ENCODE results near the gene MORN1. TPM values are rescaled to one million over a fixed set of nuclear protein-coding genes. Genes with fewer than 3 reads are reported as not detected.
"Not testable (repeated sequence)": the region's sequence is repeated elsewhere in the genome, so short reads cannot be mapped to it uniquely, and the experiment has no call there.

Gene MORN1
- total RNA-seq (2014; rRNA removed; shearing (Covaris generic); ENCODE audit: low replicate concordance): 6.2 and 9.8 TPM in 2 replicates

GRCh38 chr1:2391041-2391930, at the start of gene MORN1, which contains the start of gene RER1:
Gene MORN1, minus strand, starts transcription at chr1:2391554. Its CDS starts 21 bp downstream, at chr1:2391533.
Gene RER1, plus strand, starts transcription at chr1:2391841. Its CDS starts 3,950 bp downstream, at chr1:2395791.
- Histone ChIP-seq H2AFZ (ENCODE audit: low read length) (peak within 1 kb of the TSS; percentile 62), H3K36me3 (ENCODE audit: insufficient read depth, low read length) (peaks cover 9% of the 10 kb centered on the region), H3K4me1 (ENCODE audit: low read length) (peaks cover 27% of the 10 kb centered on the region), H3K4me2 (ENCODE audit: low read depth, low read length, poor library complexity, severe bottlenecking) (peak within 1 kb of the TSS; percentile 100), H3K27me3 (ENCODE audit: low read length) (no peaks in the 10 kb centered on the region), H4K20me1 (ENCODE audit: insufficient read depth, low read depth, low read length) (peaks cover 26% of the 10 kb centered on the region), H3K27ac (ENCODE audit: low read length) (peak within 1 kb of the TSS; percentile 30; the same call in 1 of the 2 replicates), H3K4me3 (ENCODE audit: low read length) (peak within 1 kb of the TSS; percentile 100), H3K9me2 (replicated peaks; ENCODE audit: insufficient read depth, low read length) (no peaks in the 10 kb centered on the region), H3K9me3 (ENCODE audit: low read length) (no peaks in the 10 kb centered on the region), H3K9ac (ENCODE audit: low read length) (peak within 1 kb of the TSS; percentile 98), H3K79me2 (ENCODE audit: low read length) (peaks cover 49% of the 10 kb centered on the region)
- DNase-seq: peak; percentile 100

DNA sequence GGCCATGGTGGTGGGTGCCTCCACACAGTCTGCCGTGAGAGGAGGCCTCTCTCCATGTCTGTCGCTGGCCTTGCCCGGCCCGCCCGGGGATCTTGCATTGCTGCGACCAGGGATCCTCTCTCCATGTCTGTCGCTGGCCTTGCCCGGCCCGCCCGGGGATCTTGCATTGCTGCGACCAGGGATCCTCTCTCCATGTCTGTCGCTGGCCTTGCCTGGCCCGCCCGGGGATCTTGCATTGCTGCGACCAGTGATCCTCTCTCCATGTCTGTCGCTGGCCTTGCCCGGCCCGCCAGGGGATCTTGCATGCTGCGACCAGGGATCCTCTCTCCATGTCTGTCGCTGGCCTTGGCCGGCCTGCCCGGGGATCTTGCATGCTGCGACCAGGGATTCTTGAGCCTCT, 49.0 kb upstream of the MORN1 start:
- H4K20me1 ChIP-seq (ENCODE audit: insufficient read depth, low read depth, low read length); H2AFZ ChIP-seq (ENCODE audit: low read length); H3K9me2 ChIP-seq (replicated peaks; ENCODE audit: insufficient read depth, low read length); H3K27ac ChIP-seq (ENCODE audit: low read length); H3K4me2 ChIP-seq (ENCODE audit: low read depth, low read length, poor library complexity, severe bottlenecking); H3K36me3 ChIP-seq (ENCODE audit: insufficient read depth, low read length); H3K4me3 ChIP-seq (ENCODE audit: low read length); H3K9ac ChIP-seq (ENCODE audit: low read length); H3K9me3 ChIP-seq (ENCODE audit: low read length); DNase-seq; H3K27me3 ChIP-seq (ENCODE audit: low read length); H3K79me2 ChIP-seq (ENCODE audit: low read length): not testable (repeated sequence)
- H3K4me1 ChIP-seq (ENCODE audit: low read length): peaks cover 10% of the 10 kb centered on the region

DNA sequence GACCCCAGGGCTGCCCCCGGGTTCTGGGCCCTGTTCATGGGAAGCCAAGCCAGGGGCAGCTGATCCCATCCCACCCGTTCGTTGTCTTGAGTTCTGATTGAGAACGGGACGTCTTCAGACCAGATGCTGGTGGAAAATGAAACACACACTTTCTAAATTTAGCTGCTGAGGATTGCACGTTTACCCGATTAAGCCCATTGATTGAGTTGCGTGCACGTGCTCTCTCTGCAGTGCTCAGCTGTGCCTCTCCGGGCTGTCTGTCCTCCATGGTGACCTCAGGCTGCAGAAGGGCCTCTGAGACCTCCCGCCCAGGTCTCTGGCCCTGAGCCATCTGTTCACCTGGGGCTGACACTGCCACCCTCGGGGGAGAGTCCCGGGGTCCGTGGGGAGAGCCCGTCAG, 48.0 kb upstream of the MORN1 start:
- no peak overlapping the region for H3K4me2 ChIP-seq (ENCODE audit: low read depth, low read length, poor library complexity, severe bottlenecking)

DNA sequence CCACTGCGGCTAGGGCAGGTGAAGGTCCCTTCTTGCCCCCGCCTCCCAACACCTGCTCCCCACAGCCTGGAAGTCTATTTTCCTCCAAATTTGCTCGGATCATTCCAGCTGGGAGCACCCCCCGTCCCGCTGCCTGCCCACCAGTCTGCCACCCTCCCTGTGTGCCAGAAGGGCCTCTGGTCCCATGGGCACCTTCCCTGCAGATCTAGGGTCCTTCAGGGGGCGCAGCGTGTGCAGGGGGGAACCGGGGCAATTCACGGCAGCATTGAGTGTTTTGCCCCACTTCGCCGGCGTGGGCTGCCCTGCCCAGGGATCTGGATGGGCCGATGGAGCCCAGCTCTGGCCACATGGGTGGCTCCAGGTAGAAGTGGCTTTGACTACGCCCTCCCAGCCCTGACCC, 47.3 kb upstream of the MORN1 start:
- Histone ChIP-seq H3K9me2 (replicated peaks; ENCODE audit: insufficient read depth, low read length) (no peaks in the 10 kb centered on the region), H3K9me3 (ENCODE audit: low read length) (no peaks in the 10 kb centered on the region), H3K27me3 (ENCODE audit: low read length) (no peaks in the 10 kb centered on the region), H3K27ac (ENCODE audit: low read length) (no peak overlapping the region), H4K20me1 (ENCODE audit: insufficient read depth, low read depth, low read length) (peaks cover 6% of the 10 kb centered on the region; the same call in 1 of the 2 replicates), H2AFZ (ENCODE audit: low read length) (no peak overlapping the region), H3K4me3 (ENCODE audit: low read length) (no peak overlapping the region), H3K4me1 (ENCODE audit: low read length) (peaks cover 10% of the 10 kb centered on the region), H3K36me3 (ENCODE audit: insufficient read depth, low read length) (no peaks in the 10 kb centered on the region), H3K4me2 (ENCODE audit: low read depth, low read length, poor library complexity, severe bottlenecking) (no peak overlapping the region), H3K79me2 (ENCODE audit: low read length) (no peaks in the 10 kb centered on the region), H3K9ac (ENCODE audit: low read length) (no peak overlapping the region)
- no peak for DNase-seq

More for the DNA sequence above, 48.0 kb upstream of the MORN1 start:
- H3K4me1 ChIP-seq (ENCODE audit: low read length): peaks cover 10% of the 10 kb centered on the region
- no peak overlapping the region for H3K4me3 ChIP-seq (ENCODE audit: low read length)
- H2AFZ ChIP-seq (ENCODE audit: low read length): no peak overlapping the region
- no peak overlapping the region for H3K9ac ChIP-seq (ENCODE audit: low read length)
- no peak overlapping the region for H3K27ac ChIP-seq (ENCODE audit: low read length)
- DNase-seq: no peak
- H4K20me1 ChIP-seq (ENCODE audit: insufficient read depth, low read depth, low read length): peaks cover 6% of the 10 kb centered on the region; the same call in 1 of the 2 replicates
- H3K9me2 ChIP-seq (replicated peaks; ENCODE audit: insufficient read depth, low read length): no peaks in the 10 kb centered on the region
- H3K9me3 ChIP-seq (ENCODE audit: low read length): no peaks in the 10 kb centered on the region
- no peaks in the 10 kb centered on the region for H3K79me2 ChIP-seq (ENCODE audit: low read length)
- no peaks in the 10 kb centered on the region for H3K27me3 ChIP-seq (ENCODE audit: low read length)
- no peaks in the 10 kb centered on the region for H3K36me3 ChIP-seq (ENCODE audit: insufficient read depth, low read length)

DNA sequence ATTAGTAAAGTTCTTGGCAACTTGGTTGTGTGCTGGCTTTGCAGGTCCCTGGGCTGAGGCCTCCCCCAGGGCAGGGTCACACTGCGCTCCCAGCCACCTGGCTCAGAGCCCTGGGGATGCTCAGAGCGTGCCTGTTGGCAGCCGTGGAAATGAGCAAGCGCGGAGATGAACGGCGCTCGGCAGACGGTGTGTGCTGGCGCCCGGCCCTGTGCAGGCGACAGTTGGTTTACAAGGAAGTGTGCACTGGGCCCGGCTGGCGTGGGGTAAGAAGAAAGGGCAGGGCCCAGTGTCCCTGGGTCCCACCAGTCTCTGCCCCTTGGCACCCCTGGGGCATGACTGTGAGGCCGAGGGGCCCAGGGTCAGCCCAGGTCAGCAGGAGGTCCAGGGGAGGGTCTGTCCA, 46.7 kb upstream of the MORN1 start:
- no peak overlapping the region for H3K9ac ChIP-seq (ENCODE audit: low read length)
- peaks cover 6% of the 10 kb centered on the region; the same call in 1 of the 2 replicates for H4K20me1 ChIP-seq (ENCODE audit: insufficient read depth, low read depth, low read length)
- H3K4me3 ChIP-seq (ENCODE audit: low read length): no peak overlapping the region
- no peak overlapping the region for H2AFZ ChIP-seq (ENCODE audit: low read length)
- H3K79me2 ChIP-seq (ENCODE audit: low read length): no peaks in the 10 kb centered on the region
- no peaks in the 10 kb centered on the region for H3K9me3 ChIP-seq (ENCODE audit: low read length)
- H3K4me2 ChIP-seq (ENCODE audit: low read depth, low read length, poor library complexity, severe bottlenecking): no peak overlapping the region
- no peaks in the 10 kb centered on the region for H3K36me3 ChIP-seq (ENCODE audit: insufficient read depth, low read length)
- H3K27ac ChIP-seq (ENCODE audit: low read length): no peak overlapping the region
- no peak for DNase-seq
- H3K27me3 ChIP-seq (ENCODE audit: low read length): no peaks in the 10 kb centered on the region
- H3K4me1 ChIP-seq (ENCODE audit: low read length): peaks cover 10% of the 10 kb centered on the region
- H3K9me2 ChIP-seq (replicated peaks; ENCODE audit: insufficient read depth, low read length): no peaks in the 10 kb centered on the region

- DNase-seq: no peak
- no peak overlapping the region for H3K9ac ChIP-seq (ENCODE audit: low read length)
- H2AFZ ChIP-seq (ENCODE audit: low read length): no peak overlapping the region
- no peaks in the 10 kb centered on the region for H3K27me3 ChIP-seq (ENCODE audit: low read length)
- H3K4me1 ChIP-seq (ENCODE audit: low read length): peaks cover 13% of the 10 kb centered on the region
- no peak overlapping the region for H3K4me2 ChIP-seq (ENCODE audit: low read depth, low read length, poor library complexity, severe bottlenecking)
- H4K20me1 ChIP-seq (ENCODE audit: insufficient read depth, low read depth, low read length): peaks cover 6% of the 10 kb centered on the region; the same call in 1 of the 2 replicates
- no peak overlapping the region for H3K4me3 ChIP-seq (ENCODE audit: low read length)
- no peaks in the 10 kb centered on the region for H3K9me2 ChIP-seq (replicated peaks; ENCODE audit: insufficient read depth, low read length)
- H3K36me3 ChIP-seq (ENCODE audit: insufficient read depth, low read length): no peaks in the 10 kb centered on the region
- H3K9me3 ChIP-seq (ENCODE audit: low read length): no peaks in the 10 kb centered on the region
- no peak overlapping the region for H3K27ac ChIP-seq (ENCODE audit: low read length)
- H3K79me2 ChIP-seq (ENCODE audit: low read length): no peaks in the 10 kb centered on the region
Observed at GRCh38 chr1:2437617-2438016, 46.3 kb upstream of the MORN1 start.

DNA sequence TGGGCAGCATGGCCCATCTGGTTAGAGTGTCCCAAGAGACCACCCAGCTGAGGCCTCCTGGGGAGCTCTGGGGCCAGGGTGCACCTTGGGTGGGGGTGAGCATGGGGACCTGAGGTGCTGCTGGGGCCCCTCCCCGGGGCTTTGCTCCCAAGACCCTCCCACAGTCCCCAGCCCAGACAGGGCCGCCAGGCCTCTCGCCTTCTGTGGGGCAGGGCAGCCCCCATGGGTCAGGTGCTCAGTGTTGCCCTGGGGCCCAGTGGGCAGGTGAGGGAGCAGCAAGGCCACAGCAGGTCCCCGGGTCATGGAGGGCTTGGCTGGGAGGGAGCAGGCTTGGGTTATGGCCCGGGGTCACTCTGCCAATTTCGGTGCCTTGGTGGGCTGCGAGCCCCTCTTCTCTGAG, 45.5 kb upstream of the MORN1 start:
- no peaks in the 10 kb centered on the region for H3K36me3 ChIP-seq (ENCODE audit: insufficient read depth, low read length)
- no peak for DNase-seq
- H3K9me2 ChIP-seq (replicated peaks; ENCODE audit: insufficient read depth, low read length): no peaks in the 10 kb centered on the region
- no peak overlapping the region for H2AFZ ChIP-seq (ENCODE audit: low read length)
- peaks cover 6% of the 10 kb centered on the region; the same call in 1 of the 2 replicates for H4K20me1 ChIP-seq (ENCODE audit: insufficient read depth, low read depth, low read length)
- H3K27ac ChIP-seq (ENCODE audit: low read length): no peak overlapping the region
- H3K4me3 ChIP-seq (ENCODE audit: low read length): no peak overlapping the region
- H3K4me2 ChIP-seq (ENCODE audit: low read depth, low read length, poor library complexity, severe bottlenecking): no peak overlapping the region
- no peak overlapping the region for H3K9ac ChIP-seq (ENCODE audit: low read length)
- no peaks in the 10 kb centered on the region for H3K79me2 ChIP-seq (ENCODE audit: low read length)
- no peaks in the 10 kb centered on the region for H3K9me3 ChIP-seq (ENCODE audit: low read length)
- H3K27me3 ChIP-seq (ENCODE audit: low read length): no peaks in the 10 kb centered on the region
- peaks cover 17% of the 10 kb centered on the region for H3K4me1 ChIP-seq (ENCODE audit: low read length)

GRCh38 chr1:2435746-2436355, 44.5 kb upstream of the MORN1 start:
- no peaks in the 10 kb centered on the region for H3K9me2 ChIP-seq (replicated peaks; ENCODE audit: insufficient read depth, low read length)
- no peak overlapping the region for H3K4me3 ChIP-seq (ENCODE audit: low read length)
- H3K27me3 ChIP-seq (ENCODE audit: low read length): no peaks in the 10 kb centered on the region
- H4K20me1 ChIP-seq (ENCODE audit: insufficient read depth, low read depth, low read length): peaks cover 6% of the 10 kb centered on the region; the same call in 1 of the 2 replicates
- no peak overlapping the region for H2AFZ ChIP-seq (ENCODE audit: low read length)
- no peak overlapping the region for H3K9ac ChIP-seq (ENCODE audit: low read length)
- H3K36me3 ChIP-seq (ENCODE audit: insufficient read depth, low read length): no peaks in the 10 kb centered on the region
- no peak for DNase-seq
- no peaks in the 10 kb centered on the region for H3K79me2 ChIP-seq (ENCODE audit: low read length)
- H3K4me2 ChIP-seq (ENCODE audit: low read depth, low read length, poor library complexity, severe bottlenecking): no peak overlapping the region
- H3K27ac ChIP-seq (ENCODE audit: low read length): no peak overlapping the region
- H3K9me3 ChIP-seq (ENCODE audit: low read length): no peaks in the 10 kb centered on the region
- peaks cover 17% of the 10 kb centered on the region for H3K4me1 ChIP-seq (ENCODE audit: low read length)

Data from Karpas-422 (cell line).